NCI-H2171 treated with DMSO at 0.1 percent for 48 hours (cell line): Measurements from ENCODE around the gene ARHGAP24.

ENCODE experiments used
- DNase-seq: peaks from one replicate; lab custom pipeline; 2025; lab: John Stamatoyannopoulos, UW

The ARHGAP24 gene

GRCh38 chr4:86026720-86027119 lies 551.8 kb downstream of the ARHGAP24 start:
- DNase-seq, result no peak

GRCh38 chr4:86031927-86032326 lies 557.0 kb downstream of the ARHGAP24 start:
- no peak for DNase-seq

DNA sequence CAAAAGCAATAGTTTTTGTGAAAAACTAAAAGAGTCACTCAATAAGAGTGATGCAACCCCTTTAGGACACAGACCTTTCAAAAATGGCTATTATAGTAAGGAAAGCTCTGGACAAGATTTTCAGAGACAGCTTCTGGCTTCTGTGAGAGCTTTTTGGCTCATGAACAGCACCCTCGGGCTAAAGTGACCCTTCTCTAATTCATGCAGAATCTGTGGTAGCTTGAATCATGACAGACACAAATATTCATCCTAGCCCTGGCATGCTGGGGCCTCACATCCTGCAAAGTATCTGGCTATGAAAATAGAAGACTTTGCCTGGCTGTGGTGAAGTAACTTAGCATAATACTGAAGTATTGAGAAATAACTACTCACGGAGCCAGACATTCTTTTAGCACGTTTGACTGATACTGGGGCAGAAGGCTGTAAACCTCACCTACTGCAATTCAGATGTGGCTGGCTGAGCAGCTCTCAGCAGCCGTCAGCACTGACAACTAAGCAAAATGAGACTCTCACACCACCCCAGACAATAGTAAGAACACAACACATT lies 557.6 kb downstream of the ARHGAP24 start:
- no peak for DNase-seq

GRCh38 chr4:86033171-86033570 lies 558.2 kb downstream of the ARHGAP24 start:
- DNase-seq, result no peak

GRCh38 chr4:86034616-86035015 lies 559.7 kb downstream of the ARHGAP24 start:
- DNase-seq, result no peak

DNA sequence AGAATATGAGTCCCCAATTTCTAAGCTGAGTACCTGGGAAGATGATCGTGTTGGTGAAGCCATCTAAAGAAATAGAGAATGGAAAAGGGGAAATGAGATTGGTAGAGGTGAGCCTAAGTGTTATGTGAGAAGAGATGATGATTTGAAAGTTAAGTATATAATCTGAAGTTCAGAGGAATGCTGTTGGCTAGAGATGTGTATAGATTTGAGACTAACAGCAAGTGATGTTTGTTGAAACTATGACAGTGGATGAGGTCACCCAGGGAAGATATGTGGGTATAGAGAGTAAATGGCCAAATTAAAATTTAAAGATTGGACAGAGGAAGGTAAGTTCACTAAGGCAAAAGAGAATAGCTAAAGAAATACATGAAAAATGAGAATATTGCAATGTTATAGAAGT lies 560.7 kb downstream of the ARHGAP24 start:
- DNase-seq, result no peak

- no peak for DNase-seq
Measured at GRCh38 chr4:86036736-86037135, 561.8 kb downstream of the ARHGAP24 start.

- peak; percentile 5 for DNase-seq
Measured at GRCh38 chr4:86038037-86038436, 563.1 kb downstream of the ARHGAP24 start.

- peak; percentile 39 for DNase-seq
Measured at GRCh38 chr4:86043755-86044592, 569.0 kb downstream of the ARHGAP24 start.

- no peak for DNase-seq
Measured at GRCh38 chr4:86044593-86044985, 569.6 kb downstream of the ARHGAP24 start.

GRCh38 chr4:86048426-86048825 lies 573.5 kb downstream of the ARHGAP24 start:
- no peak for DNase-seq

- no peak for DNase-seq
Measured at GRCh38 chr4:86050496-86050895, 575.5 kb downstream of the ARHGAP24 start.
